Measurements from ENCODE around the gene NDFIP1.
"Not testable (repeated sequence)": the region's sequence is repeated elsewhere in the genome, so short reads cannot be mapped to it uniquely, and the experiment has no call there.

Gene NDFIP1

GRCh38 chr5:142108432-142109330, at the start of gene NDFIP1:
Gene NDFIP1, plus strand, starts transcription at chr5:142108779. Its CDS starts 196 bp downstream, at chr5:142108975.
- DNase-seq (ENCODE audit: low spot score): peak; percentile 92

GRCh38 chr5:142059304-142059940, 49.2 kb upstream of the NDFIP1 start:
- no peak for DNase-seq (ENCODE audit: low spot score)

GRCh38 chr5:142063376-142063775, 45.2 kb upstream of the NDFIP1 start:
- no peak for DNase-seq (ENCODE audit: low spot score)

GRCh38 chr5:142063878-142064331, 44.7 kb upstream of the NDFIP1 start:
- peak; percentile 45 for DNase-seq (ENCODE audit: low spot score)

GRCh38 chr5:142065273-142065672, 43.3 kb upstream of the NDFIP1 start:
- no peak for DNase-seq (ENCODE audit: low spot score)

GRCh38 chr5:142069606-142070399, 38.8 kb upstream of the NDFIP1 start:
- no peak for DNase-seq (ENCODE audit: low spot score)

GRCh38 chr5:142070734-142071133, 37.8 kb upstream of the NDFIP1 start:
- no peak for DNase-seq (ENCODE audit: low spot score)

- DNase-seq (ENCODE audit: low spot score): no peak
Observed at GRCh38 chr5:142072488-142072887, 36.1 kb upstream of the NDFIP1 start.

GRCh38 chr5:142073362-142073988, 35.1 kb upstream of the NDFIP1 start:
- DNase-seq (ENCODE audit: low spot score): no peak

- no peak for DNase-seq (ENCODE audit: low spot score)
Observed at GRCh38 chr5:142074006-142074405, 34.6 kb upstream of the NDFIP1 start.

GRCh38 chr5:142078221-142078620, 30.4 kb upstream of the NDFIP1 start:
- no peak for DNase-seq (ENCODE audit: low spot score)

GRCh38 chr5:142078706-142079105, 29.9 kb upstream of the NDFIP1 start:
- no peak for DNase-seq (ENCODE audit: low spot score)

GRCh38 chr5:142079306-142079721, 29.3 kb upstream of the NDFIP1 start:
- no peak for DNase-seq (ENCODE audit: low spot score)

GRCh38 chr5:142080248-142080647, 28.3 kb upstream of the NDFIP1 start:
- DNase-seq (ENCODE audit: low spot score): no peak

- no peak for DNase-seq (ENCODE audit: low spot score)
Observed at GRCh38 chr5:142082182-142082781, 26.3 kb upstream of the NDFIP1 start.

GRCh38 chr5:142086229-142086628, 22.4 kb upstream of the NDFIP1 start:
- no peak for DNase-seq (ENCODE audit: low spot score)

- DNase-seq (ENCODE audit: low spot score): no peak
Observed at GRCh38 chr5:142086679-142087078, 21.9 kb upstream of the NDFIP1 start.

- no peak for DNase-seq (ENCODE audit: low spot score)
Observed at GRCh38 chr5:142087920-142088679, 20.5 kb upstream of the NDFIP1 start.

- DNase-seq (ENCODE audit: low spot score): not testable (repeated sequence)
Observed at GRCh38 chr5:142088855-142089479, 19.6 kb upstream of the NDFIP1 start.

- no peak for DNase-seq (ENCODE audit: low spot score)
Observed at GRCh38 chr5:142091012-142091411, 17.6 kb upstream of the NDFIP1 start.

All from D341Med (cell line).